IPS-18c (cell line): ENCODE data around the gene KLRF1.

ENCODE experiments used
- H3K4me3 ChIP-seq: 2 replicates; pipeline ENCODE4 v1.7.0; 2013; ENCODE audit warnings: low read depth, mild to moderate bottlenecking, low read length, moderate library complexity; ENCODE audit not compliant: insufficient read depth
- H3K9me3 ChIP-seq: one replicate; pipeline ENCODE4 v1.6.1; 2013; ENCODE audit warnings: mild to moderate bottlenecking, low read length, moderate library complexity; ENCODE audit not compliant: control insufficient read depth, insufficient read depth

KLRF1 gene, protein sequence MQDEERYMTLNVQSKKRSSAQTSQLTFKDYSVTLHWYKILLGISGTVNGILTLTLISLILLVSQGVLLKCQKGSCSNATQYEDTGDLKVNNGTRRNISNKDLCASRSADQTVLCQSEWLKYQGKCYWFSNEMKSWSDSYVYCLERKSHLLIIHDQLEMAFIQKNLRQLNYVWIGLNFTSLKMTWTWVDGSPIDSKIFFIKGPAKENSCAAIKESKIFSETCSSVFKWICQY

DNA sequence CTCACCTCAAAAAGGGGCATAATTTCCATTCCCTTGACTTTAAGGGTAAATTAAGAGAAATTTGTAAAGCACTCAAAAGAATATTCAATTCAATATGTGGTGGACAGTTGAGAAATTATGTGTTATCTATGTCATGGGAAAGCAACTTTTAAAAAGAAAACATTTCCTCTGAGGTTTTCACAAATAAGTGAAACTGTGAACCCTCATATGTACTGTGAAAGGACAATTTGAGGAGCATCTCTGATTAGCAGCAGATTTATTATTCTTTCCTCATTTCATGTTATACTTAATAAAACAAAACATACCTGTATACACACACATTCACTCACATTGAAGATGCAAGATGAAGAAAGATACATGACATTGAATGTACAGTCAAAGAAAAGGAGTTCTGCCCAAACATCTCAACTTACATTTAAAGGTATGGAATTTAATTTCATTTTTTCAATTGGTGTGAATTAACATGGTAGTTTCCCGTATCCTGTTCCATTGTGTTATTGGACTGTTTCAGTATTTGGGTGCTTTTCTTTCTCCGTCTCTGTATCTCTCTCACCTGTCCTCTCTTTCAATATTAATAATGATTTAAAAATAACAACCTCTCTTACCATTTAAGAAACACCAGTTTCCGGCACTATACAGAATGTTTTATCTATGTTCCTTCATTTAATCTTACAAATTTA is at the start of gene KLRF1:
KLRF1 (plus strand) TSS at position 273 of the 680 bp plus-strand sequence; CDS start at position 337, 64 bp downstream.
- no peaks in the 10 kb centered on the region for H3K9me3 ChIP-seq
- no peak within 1 kb of the TSS for H3K4me3 ChIP-seq

DNA sequence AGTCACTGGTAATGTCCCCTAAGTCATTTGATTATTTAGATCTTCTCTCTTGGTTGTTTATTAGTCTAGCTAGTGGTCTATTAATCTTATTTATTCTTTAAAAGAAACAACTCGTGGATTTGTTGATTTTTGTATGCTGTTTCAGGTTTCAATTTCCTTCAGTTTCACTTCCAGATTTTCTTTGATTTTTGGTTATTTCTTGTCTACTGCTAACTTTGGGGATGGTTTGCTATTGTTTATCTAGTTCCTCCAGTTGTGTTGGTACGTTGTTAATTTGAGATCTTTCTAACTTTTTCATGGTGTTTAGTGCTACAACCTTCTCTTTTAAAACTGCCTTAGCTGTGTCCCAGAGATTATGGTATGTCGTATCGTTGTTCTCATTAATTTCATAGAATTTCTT is 48.1 kb upstream of the KLRF1 start:
- H3K9me3 ChIP-seq, result no peaks in the 10 kb centered on the region
- no peak overlapping the region for H3K4me3 ChIP-seq

DNA sequence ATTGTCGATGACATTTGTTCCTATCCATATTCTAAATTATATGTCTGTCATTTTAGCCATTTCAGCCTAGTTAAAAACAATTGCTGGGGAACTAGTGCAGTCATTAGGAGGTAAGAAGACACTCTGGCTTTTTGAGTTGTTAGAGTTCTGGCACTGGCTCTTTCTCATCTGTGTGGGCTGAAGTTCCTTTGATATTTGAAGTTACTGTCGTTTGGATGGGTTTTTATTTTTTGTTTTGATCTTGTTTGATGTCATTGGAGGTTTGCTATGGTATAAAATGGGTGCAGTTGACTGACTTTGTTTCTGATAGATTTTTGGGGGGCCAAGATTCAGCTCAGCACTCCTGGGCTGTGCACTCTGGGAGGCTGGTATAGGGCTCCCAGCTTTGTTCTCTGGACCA is 45.9 kb upstream of the KLRF1 start:
- H3K9me3 ChIP-seq, result no peaks in the 10 kb centered on the region
- H3K4me3 ChIP-seq, result no peak overlapping the region

DNA sequence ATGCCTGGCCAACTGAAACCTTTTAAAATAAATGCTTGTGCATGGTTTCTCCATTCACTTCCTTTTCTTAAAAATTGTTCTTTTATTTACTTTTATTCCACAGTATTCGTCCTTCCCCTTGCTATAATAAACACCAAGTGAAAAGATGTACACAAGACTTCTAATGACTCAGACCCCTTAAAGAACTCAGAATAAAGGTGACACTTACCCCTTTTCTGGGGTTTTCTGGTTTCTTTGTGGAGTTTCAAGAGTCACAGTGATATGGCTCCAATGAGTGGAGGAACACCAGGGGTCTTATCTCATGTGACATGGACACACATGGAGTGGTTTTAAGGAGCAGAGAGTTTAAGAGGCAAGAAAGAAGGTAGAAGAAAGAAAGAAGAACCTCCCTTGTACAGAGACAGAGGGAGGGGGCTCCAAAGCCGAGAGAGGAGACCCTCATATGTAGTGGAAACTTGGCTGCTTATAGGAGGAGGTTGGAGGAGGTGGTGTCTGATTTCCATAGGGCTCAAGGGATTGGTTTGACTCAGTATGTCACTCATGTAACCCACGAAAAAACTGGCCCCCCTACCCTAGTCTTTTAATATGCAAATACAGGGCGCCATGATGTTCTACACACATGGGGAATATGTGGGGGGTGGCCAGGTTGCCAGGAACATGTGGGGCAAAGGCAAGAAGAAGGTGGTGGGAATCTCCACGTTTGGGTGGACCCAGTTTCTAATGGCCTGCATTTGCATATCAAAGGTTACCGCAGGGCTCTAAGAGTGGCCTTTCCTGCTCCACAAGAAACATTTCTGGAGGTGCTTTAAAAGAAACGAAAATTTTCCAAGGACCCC is 44.5 kb upstream of the KLRF1 start:
- Histone ChIP-seq H3K9me3 (no peaks in the 10 kb centered on the region), H3K4me3 (no peak overlapping the region)

DNA sequence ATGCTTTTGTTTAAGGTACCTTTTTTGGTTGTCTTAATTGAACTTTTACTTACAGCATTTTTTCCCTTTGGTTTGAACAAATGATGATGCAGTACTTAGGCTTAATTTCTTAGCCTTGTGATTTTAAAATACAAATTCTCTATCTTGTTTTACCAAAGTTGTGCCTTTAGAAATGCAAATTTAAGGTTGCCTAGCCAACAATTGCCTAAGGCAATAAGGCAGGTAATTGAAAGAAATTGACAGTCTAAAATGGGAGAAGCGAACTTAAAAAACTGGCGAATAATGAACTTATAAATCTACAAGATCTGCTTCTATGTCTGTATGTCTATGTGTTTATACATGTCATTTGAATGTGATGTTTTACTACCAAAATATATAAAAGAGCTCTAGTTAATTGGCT is 43.0 kb upstream of the KLRF1 start:
- Histone ChIP-seq H3K4me3 (no peak overlapping the region), H3K9me3 (no peaks in the 10 kb centered on the region)

DNA sequence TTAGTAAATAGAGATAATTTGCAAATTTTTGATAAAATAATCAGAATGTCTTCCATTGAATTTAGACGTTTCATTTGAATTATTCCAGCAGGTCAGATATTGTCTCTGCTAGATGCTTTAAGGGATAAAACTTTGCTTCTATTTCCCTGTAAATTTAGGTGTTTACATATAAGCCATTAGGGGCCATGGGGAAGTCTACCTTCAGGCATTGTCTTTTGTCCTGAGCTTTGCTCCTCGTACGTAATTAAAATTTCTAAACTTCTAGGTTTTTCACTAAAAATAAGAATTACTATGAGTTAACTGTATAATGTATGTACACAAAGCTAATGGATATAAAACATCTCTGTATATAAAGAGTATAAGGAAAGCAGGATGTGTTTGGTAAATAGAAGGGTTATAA is 42.5 kb upstream of the KLRF1 start:
- H3K4me3 ChIP-seq, result no peak overlapping the region

DNA sequence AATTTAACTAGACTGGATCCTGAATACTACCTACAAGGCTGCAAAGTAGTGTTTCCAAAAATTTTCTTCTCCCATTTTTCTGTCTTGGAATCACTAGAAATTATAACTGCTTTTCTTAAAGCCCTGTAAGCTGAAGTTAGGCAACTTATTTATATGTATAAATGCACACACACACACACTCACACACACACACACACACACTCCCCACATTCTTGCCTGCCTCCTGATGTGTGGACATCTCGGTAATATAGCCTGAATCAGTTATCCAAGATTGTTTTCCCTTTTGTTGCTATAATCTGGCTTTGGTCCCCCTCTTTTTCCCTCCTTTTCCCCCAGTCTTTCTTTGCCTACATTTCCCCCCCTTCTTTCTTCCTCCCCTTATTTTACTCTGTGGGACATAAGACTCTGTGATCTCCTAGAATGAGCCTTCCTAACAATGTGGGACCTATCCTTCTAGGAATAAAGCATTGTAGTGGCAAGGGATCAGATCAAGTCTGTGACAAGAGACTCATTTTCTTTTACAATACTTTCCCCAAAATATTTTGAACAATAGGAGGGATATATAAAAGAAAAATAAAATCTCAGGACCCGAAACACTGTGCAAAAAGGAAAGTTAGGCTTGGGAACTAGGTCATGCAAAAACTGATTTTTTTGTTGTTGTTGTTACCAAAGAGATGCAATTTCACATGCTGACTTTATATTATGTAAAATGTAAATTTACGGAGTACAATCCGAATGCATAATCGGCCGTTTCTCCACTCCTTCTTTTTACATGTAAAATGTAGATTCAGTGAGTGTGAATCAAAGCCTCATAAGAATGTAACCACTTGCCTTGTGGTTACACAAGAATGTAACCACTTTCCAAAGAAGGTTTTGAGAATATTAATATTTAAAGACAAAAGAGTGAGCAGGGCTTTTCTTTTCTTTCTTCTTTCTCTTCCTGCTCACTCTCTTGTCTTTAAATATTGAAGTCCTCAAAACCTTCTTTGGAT is 40.3 kb upstream of the KLRF1 start:
- no peaks in the 10 kb centered on the region for H3K9me3 ChIP-seq
- no peak overlapping the region for H3K4me3 ChIP-seq

More for the DNA sequence above, 42.5 kb upstream of the KLRF1 start:
- no peaks in the 10 kb centered on the region for H3K9me3 ChIP-seq

DNA sequence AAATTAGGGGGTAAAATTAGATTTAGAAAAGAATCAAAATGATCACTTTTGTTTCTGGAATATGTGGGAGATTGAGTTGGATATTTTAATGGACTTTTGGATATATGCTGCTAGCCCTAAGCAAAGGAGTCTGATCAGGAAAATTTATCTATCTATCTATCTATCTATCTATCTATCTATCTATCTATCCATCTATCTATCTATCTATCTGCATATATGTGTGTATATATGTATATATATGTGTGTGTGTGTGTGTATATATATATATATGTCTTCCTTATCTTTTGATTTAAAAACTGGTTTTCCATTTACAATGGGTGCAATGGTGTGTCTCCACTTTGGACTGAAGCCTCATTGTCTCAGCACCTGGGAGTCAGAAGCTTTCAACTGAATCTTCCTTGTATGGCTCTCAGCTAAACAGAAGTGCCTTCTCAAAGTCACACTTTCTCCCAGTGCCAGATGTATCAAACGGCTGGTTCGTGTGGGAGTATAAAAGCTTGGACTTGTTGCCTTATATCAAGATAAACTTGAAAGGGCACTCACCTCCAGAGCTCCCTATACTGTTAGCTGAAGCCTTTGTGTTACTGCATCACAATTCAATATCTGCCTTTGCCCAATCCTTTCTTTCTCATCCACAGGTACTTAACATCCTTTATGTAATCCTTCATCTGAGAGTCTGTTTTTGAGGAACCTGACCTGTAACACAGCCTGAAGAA is 34.9 kb upstream of the KLRF1 start:
- Histone ChIP-seq H3K9me3 (no peaks in the 10 kb centered on the region), H3K4me3 (no peak overlapping the region)

DNA sequence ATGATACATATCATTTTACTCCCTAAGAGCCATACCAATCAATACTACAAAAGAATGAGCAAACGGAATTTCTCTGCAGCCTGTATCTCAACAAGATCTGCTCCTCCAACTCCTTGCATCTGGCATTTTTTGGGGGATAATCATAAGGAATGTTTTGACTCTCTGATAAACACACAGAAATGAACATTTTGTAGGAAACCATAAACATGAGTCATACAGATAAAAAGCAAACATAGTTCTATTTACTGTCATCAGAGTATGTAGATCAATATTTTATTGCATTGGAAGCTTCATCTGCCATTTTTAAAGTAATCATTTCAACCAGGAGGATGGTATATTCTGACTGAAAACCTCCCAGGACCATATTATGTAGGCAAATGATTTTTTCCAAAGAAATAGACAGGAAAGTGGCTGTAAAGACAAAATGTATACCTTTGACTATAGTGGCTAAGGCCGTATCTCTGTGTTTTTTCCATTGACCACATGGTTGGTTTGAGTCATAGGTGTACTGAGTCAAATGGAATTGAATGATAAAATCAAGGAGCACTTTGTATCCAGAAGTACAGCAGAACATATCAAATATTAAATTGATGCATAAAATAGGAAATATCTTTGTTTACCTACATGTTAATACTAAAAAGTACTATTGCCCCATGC is 34.2 kb upstream of the KLRF1 start:
- Histone ChIP-seq H3K9me3 (no peaks in the 10 kb centered on the region), H3K4me3 (no peak overlapping the region)

DNA sequence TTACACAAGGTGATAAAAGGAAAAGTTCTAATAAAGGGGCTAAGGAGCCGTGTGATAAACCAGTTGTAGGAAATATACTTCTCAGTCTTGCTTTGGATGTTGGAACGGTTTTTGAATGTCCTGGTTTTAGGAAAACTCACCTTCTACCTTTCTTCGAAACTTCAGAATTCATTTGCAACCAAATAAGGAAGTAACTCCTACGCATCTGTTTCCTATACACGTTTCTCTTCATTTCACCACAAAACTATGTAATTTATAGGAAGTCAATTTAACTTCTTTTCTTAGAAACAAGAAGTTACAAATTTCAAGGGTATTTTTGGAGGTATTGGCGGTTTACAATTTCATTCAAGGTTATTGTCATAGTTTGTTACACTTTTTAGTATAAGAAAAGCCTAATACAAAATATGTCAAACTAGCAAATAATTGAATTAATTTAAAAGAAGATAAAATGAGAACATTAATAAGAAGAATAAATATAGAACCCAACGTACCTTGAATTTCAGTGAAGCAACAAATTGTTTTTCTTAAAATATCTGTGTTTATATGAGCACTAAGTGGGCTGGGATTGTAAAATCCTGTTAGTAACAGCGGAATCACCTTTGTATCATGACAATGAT is 33.4 kb upstream of the KLRF1 start:
- H3K4me3 ChIP-seq, result no peak overlapping the region

DNA sequence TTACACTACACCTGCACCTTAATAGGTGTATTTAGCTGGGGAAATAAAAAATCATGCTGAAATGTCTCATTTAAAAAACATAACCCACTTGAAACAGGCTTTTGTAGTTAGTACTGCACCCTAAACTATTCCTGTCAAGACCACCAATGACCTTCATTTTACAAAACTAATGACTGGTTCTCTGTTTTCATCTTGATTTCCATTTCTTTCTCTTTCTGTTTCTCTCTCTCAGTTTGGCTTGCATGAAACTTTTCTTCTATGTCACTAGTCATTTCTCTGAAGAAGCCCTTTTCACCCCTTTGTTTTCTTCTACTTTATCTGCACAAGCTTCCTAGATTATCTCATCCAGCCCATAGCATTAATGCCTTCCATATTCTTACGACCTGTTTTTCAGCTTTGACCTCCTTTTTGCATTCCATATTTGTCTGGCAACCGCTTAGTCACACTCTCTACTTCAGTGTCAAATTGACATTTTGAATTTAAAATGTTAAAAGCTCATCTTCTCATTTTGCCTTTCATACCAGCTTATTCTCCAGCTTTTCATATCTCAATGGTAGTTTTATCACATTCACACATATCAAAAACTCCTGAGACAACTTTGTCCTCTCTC is 32.7 kb upstream of the KLRF1 start:
- no peaks in the 10 kb centered on the region for H3K9me3 ChIP-seq
- no peak overlapping the region for H3K4me3 ChIP-seq

More for the DNA sequence above, 33.4 kb upstream of the KLRF1 start:
- H3K9me3 ChIP-seq, result no peaks in the 10 kb centered on the region

DNA sequence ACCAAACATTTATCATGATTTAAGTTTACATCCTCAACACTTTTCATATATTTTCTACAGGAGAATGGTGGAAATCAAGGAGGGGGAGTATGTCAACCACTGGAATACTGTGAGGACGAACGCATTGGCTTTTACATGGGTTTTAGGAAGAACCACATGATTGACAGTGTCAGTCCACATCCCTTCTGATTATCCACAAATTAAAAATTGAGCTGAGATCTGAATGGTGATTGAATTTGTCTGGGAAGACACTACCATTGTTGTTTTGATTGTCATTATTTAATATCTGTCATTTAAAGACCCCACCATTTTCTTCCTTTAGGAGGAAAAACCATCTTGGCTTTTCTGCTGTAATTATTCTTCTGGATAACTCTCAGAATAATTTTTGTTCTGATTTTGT is 31.3 kb upstream of the KLRF1 start:
- Histone ChIP-seq H3K4me3 (no peak overlapping the region), H3K9me3 (no peaks in the 10 kb centered on the region)

DNA sequence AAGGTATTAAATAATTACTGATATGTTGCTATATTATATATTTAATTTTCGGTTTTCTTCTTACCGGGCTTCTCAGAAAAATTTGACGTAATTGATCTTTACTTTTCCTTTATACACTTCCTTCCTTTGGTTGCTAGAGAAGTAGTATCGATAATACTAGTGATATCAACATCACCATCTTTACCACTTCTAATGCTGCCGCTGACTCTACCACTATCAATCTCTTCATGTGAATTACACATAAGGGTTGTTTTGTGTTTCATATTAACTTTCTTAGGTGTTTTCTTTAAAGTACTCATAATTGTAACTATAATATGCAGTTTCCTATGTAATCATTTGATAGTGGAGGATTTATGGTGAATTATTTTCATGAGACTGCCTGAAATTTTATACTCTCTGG is 30.9 kb upstream of the KLRF1 start:
- no peaks in the 10 kb centered on the region for H3K9me3 ChIP-seq
- no peak overlapping the region for H3K4me3 ChIP-seq

DNA sequence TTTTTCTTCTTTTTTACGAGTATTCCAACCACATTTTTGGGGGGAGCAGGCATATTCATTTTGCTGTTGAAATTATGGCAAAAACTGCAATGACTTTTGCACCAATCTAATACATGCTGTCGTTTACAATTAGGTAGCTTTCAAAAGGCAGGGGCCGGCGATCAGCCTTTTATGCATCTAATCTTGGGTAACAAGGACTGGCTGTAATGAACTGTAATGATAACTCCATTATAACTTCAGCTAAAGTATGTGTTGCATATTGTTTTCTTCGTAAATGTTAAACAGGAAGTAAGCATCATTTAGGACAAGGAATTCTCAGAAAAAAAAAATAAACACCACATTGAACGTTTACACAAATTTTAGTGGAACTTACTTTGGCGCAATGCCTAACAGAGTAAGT is 30.3 kb upstream of the KLRF1 start:
- no peak overlapping the region for H3K4me3 ChIP-seq
- no peaks in the 10 kb centered on the region for H3K9me3 ChIP-seq
